NT2/D1 (cell line): ENCODE measurements around the gene ROBO1.

Experiments
- DNase-seq: peaks from one replicate; pipeline ENCODE4 v3.0.0-alpha.2; 2011; ENCODE audit warnings: low read depth, low spot score
- H3K27me3 ChIP-seq: 2 replicates; pipeline ENCODE4 v1.6.0; 2011; ENCODE audit warnings: mild to moderate bottlenecking; ENCODE audit not compliant: insufficient read length, insufficient read depth
- H3K36me3 ChIP-seq: 2 replicates; pipeline ENCODE4 v1.6.1; 2011; ENCODE audit warnings: mild to moderate bottlenecking, low read length, mixed read lengths; ENCODE audit not compliant: insufficient read depth, insufficient read length
- H3K4me1 ChIP-seq: 2 replicates; pipeline ENCODE4 v1.5.1; 2011; ENCODE audit not compliant: insufficient read depth, insufficient read length
- H3K4me3 ChIP-seq: 2 replicates; pipeline ENCODE4 v1.5.1; 2011; ENCODE audit warnings: low read depth; ENCODE audit not compliant: insufficient read length
- H3K9ac ChIP-seq: 2 replicates; pipeline ENCODE4 v1.6.0; 2011; ENCODE audit warnings: low read depth; ENCODE audit not compliant: insufficient read length
- H3K9me3 ChIP-seq: 2 replicates; pipeline ENCODE4 v1.5.1; 2011; ENCODE audit warnings: mild to moderate bottlenecking, low read length; ENCODE audit not compliant: insufficient read depth
- SUZ12 ChIP-seq: IDR thresholded peaks from 2 replicates; pipeline ENCODE4 v1.6.1; 2011; ENCODE audit not compliant: insufficient read length, insufficient read depth; ENCODE audit errors: extremely low read depth
- YY1 ChIP-seq: IDR thresholded peaks from 2 replicates; pipeline ENCODE4 v1.6.1; 2011; ENCODE audit not compliant: insufficient read length, insufficient read depth
- ZNF274 ChIP-seq: IDR thresholded peaks from 2 replicates; pipeline ENCODE4 v1.6.1; 2011; ENCODE audit warnings: mild to moderate bottlenecking, low read depth, low read length

Gene ROBO1

GRCh38 chr3:78738833-78739232, 1029.0 kb downstream of the ROBO1 start:
- H3K36me3 ChIP-seq = no peaks in the 10 kb centered on the region
- no peak overlapping the region for H3K9ac ChIP-seq
- no peaks in the 10 kb centered on the region for H3K27me3 ChIP-seq
- no peak overlapping the region for H3K4me3 ChIP-seq
- TF ChIP-seq SUZ12 (no peak), ZNF274 (no peak), YY1 (no peak)
- H3K4me1 ChIP-seq = no peaks in the 10 kb centered on the region
- no peaks in the 10 kb centered on the region for H3K9me3 ChIP-seq
- DNase-seq = no peak

- no peak overlapping the region for H3K9ac ChIP-seq
- TF ChIP-seq ZNF274 (no peak), YY1 (no peak), SUZ12 (no peak)
- DNase-seq = no peak
- no peaks in the 10 kb centered on the region for H3K27me3 ChIP-seq
- no peaks in the 10 kb centered on the region for H3K9me3 ChIP-seq
- H3K4me3 ChIP-seq = no peak overlapping the region
- no peaks in the 10 kb centered on the region for H3K4me1 ChIP-seq
- no peaks in the 10 kb centered on the region for H3K36me3 ChIP-seq
Observed at GRCh38 chr3:78737988-78738387, 1029.8 kb downstream of the ROBO1 start.

- no peak for DNase-seq
- H3K36me3 ChIP-seq = no peaks in the 10 kb centered on the region
- H3K9me3 ChIP-seq = no peaks in the 10 kb centered on the region
- TF ChIP-seq YY1 = no peak
- no peak for TF ChIP-seq SUZ12
- no peak for TF ChIP-seq ZNF274
- no peak overlapping the region for H3K9ac ChIP-seq
- no peaks in the 10 kb centered on the region for H3K4me1 ChIP-seq
- H3K27me3 ChIP-seq = no peaks in the 10 kb centered on the region
- no peak overlapping the region for H3K4me3 ChIP-seq
Observed at GRCh38 chr3:78736863-78737262, 1030.9 kb downstream of the ROBO1 start.

GRCh38 chr3:78734048-78734637, 1033.7 kb downstream of the ROBO1 start:
- Histone ChIP-seq H3K9ac (no peak overlapping the region), H3K27me3 (no peaks in the 10 kb centered on the region), H3K36me3 (no peaks in the 10 kb centered on the region), H3K4me1 (no peaks in the 10 kb centered on the region), H3K9me3 (no peaks in the 10 kb centered on the region), H3K4me3 (no peak overlapping the region)
- DNase-seq = no peak
- no peak for TF ChIP-seq SUZ12
- TF ChIP-seq ZNF274 = no peak
- no peak for TF ChIP-seq YY1

GRCh38 chr3:78732893-78733292, 1034.9 kb downstream of the ROBO1 start:
- Histone ChIP-seq H3K9ac (no peak overlapping the region), H3K36me3 (no peaks in the 10 kb centered on the region), H3K27me3 (no peaks in the 10 kb centered on the region), H3K9me3 (no peaks in the 10 kb centered on the region), H3K4me1 (no peaks in the 10 kb centered on the region), H3K4me3 (no peak overlapping the region)
- no peak for DNase-seq
- TF ChIP-seq YY1 = no peak
- no peak for TF ChIP-seq SUZ12
- no peak for TF ChIP-seq ZNF274

- no peak overlapping the region for H3K4me3 ChIP-seq
- no peak for TF ChIP-seq SUZ12
- no peak for TF ChIP-seq ZNF274
- TF ChIP-seq YY1 = no peak
- no peak overlapping the region for H3K9ac ChIP-seq
- H3K9me3 ChIP-seq = no peaks in the 10 kb centered on the region
- DNase-seq = no peak
- H3K36me3 ChIP-seq = no peaks in the 10 kb centered on the region
- no peaks in the 10 kb centered on the region for H3K27me3 ChIP-seq
- H3K4me1 ChIP-seq = no peaks in the 10 kb centered on the region
Observed at GRCh38 chr3:78732471-78732870, 1035.3 kb downstream of the ROBO1 start.

GRCh38 chr3:78729946-78730345, 1037.9 kb downstream of the ROBO1 start:
- TF ChIP-seq SUZ12 = no peak
- DNase-seq = no peak
- no peak overlapping the region for H3K9ac ChIP-seq
- no peak overlapping the region for H3K4me3 ChIP-seq
- H3K9me3 ChIP-seq = no peaks in the 10 kb centered on the region
- no peaks in the 10 kb centered on the region for H3K4me1 ChIP-seq
- no peaks in the 10 kb centered on the region for H3K27me3 ChIP-seq
- H3K36me3 ChIP-seq = no peaks in the 10 kb centered on the region
